Upper lobe of left lung (tissue), 6 donors: ENCODE data around the gene DLK2. TPM values are rescaled to one million over a fixed set of nuclear protein-coding genes. Genes with fewer than 3 reads are reported as not detected.

Source experiments
- ATAC-seq, 2 donors: fragments of 200-7000 bp; cut with Tn5 transposase; one replicate each; pipeline ENCODE4 v1.9.1; 2022; ENCODE audit warnings: mild to moderate bottlenecking in 2 of 2, moderate library complexity in 2 of 2; ENCODE audit not compliant: low FRiP score in 2 of 2
- DNase-seq, 2 donors: peaks; one replicate each; pipeline ENCODE4 v3.0.0-alpha.2; 2019 to 2020
- H3K27ac ChIP-seq, 4 donors: fragments of 200-600 bp; sonication (generic); one replicate each; pipeline ENCODE4 v1.5.1; 2016 to 2019
- H3K27me3 ChIP-seq, 4 donors: fragments of 200-600 bp; sonication (generic); one replicate each; pipeline ENCODE4 v1.5.1; 2017 to 2019
- H3K36me3 ChIP-seq, 4 donors: fragments of 200-600 bp; sonication (generic); one replicate each; pipeline ENCODE4 v1.5.1; 2016 to 2019
- H3K4me1 ChIP-seq, 4 donors: fragments of 200-600 bp; sonication (generic); one replicate each; pipeline ENCODE4 v1.5.1; 2018 to 2019
- H3K4me3 ChIP-seq, 4 donors: fragments of 200-600 bp; sonication (generic); one replicate each; pipeline ENCODE4 v1.5.1; 2017 to 2019; ENCODE audit warnings: mild to moderate bottlenecking in 2 of 4, moderate library complexity in 1 of 4
- H3K9me3 ChIP-seq, 4 donors: fragments of 200-600 bp; sonication (generic); one replicate each; pipeline ENCODE4 v1.5.1; 2018 to 2019
- EP300 ChIP-seq, 4 donors: sonication (generic); formaldehyde crosslinking; IDR thresholded peaks; one replicate each; pipeline ENCODE4 v1.5.1; 2017; ENCODE audit warnings: antibody characterized with exemption in 4 of 4, control low read depth in 2 of 4
- POLR2A ChIP-seq, 4 donors: fragments of 450-650 bp; IDR thresholded peaks; one replicate each; pipeline ENCODE4 v1.5.1; 2016 to 2017; ENCODE audit warnings: antibody characterized with exemption in 4 of 4, mild to moderate bottlenecking in 2 of 4
- POLR2AphosphoS5 ChIP-seq, 2 donors: sonication (generic); formaldehyde crosslinking; IDR thresholded peaks; one replicate each; pipeline ENCODE4 v1.5.1; 2017; ENCODE audit warnings: antibody characterized with exemption in 2 of 2
- WGBS, 2 donors: methylation state at CpG; one replicate each; pipeline ENCODE4 v1.1.5; 2017 to 2018; 5-methylcytosine and 5-hydroxymethylcytosine counted together
- total RNA-seq, 6 donors: library from RNA; depleted of rRNA in 4 of 6; stranded (reverse); fragments of >200 nt in 4 of 6; gene quantifications; one replicate each; pipeline versions ENCODE4 v1.1.0 to v1.2.1, GENCODE V29; 2016 to 2021
- TF ChIP-seq, protein P1 (sequence below), 6 experiments: fragments of 450-650 bp in 4 of 6; fragments of 200-600 bp in 2 of 6; sonication (generic) in 2 of 6; IDR thresholded peaks; one replicate each; pipeline ENCODE4 v1.5.1; 2016 to 2019; ENCODE audit warnings: antibody characterized with exemption in 6 of 6
- donor health status: DM: no; HTN: no; CAD: no; lungs with moderate emphysema.
- donor health status: DM: no; HTN: yes; CAD: no; lungs with severe emphysema.

DLK2 gene
- total RNA-seq, 6 donors from 2014 or later = 0.34 to 2.4 (median 1.2) TPM; not detected in 2

DNA sequence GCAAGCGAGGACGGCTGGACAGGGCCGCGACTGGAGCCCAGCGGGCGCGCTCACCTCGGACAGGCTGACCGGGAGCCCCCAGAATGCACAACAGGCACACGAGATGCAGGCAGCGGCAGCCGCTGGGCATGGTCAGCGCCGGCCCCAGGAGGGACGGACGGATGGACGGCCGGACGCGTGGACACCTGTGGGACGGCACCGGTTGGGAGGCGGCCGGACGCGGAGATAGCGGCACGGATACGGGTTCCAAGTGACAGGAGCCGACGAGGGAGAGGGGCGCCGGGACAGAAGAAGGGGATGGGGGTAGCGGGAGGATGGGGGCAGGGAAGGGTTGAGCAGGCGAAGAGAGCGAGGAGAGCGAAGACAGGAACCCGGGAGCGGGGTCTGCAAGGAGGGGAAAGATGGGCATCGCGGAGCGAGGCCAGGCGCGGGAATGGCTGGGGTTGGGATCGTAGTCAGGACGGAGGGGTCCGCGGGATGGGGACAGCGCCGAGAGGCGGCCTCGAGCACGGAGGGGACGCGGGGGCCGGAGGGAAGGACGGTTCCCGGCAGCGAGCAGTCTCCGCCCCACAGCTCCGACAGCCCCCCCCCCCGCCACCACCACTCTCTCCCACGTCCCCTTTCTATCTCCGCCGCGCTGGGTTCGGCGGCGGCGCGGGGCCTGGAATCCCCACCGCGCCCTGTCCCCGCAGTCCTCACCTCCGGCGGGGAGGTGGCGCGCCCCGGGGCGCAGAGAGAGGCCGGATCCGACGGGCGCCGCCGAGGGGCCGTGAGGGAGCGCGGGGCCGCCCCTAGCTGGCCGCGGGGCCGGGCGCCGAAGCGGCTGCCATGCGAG lies 435 bp downstream of the DLK2 start:
- TF ChIP-seq, protein P1, sequence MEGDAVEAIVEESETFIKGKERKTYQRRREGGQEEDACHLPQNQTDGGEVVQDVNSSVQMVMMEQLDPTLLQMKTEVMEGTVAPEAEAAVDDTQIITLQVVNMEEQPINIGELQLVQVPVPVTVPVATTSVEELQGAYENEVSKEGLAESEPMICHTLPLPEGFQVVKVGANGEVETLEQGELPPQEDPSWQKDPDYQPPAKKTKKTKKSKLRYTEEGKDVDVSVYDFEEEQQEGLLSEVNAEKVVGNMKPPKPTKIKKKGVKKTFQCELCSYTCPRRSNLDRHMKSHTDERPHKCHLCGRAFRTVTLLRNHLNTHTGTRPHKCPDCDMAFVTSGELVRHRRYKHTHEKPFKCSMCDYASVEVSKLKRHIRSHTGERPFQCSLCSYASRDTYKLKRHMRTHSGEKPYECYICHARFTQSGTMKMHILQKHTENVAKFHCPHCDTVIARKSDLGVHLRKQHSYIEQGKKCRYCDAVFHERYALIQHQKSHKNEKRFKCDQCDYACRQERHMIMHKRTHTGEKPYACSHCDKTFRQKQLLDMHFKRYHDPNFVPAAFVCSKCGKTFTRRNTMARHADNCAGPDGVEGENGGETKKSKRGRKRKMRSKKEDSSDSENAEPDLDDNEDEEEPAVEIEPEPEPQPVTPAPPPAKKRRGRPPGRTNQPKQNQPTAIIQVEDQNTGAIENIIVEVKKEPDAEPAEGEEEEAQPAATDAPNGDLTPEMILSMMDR (IDR thresholded peaks at IDR 0.05) = peak in 2 of 6 experiments; percentile 5 to 22
- TF ChIP-seq POLR2A (IDR thresholded peaks at IDR 0.05) = no peak
- ATAC-seq = peak; percentile 31 to 96
- Histone ChIP-seq H3K27ac (peak overlapping the region in 1 of 4 donors; percentile 57), H3K36me3 (peaks cover 6 to 28% (median 25%) of the 10 kb centered on the region in 4 donors), H3K9me3 (no peaks in the 10 kb centered on the region), H3K4me3 (peak overlapping the region; percentile 22 to 62 (median 60)), H3K4me1 (peaks cover 16 to 24% (median 19%) of the 10 kb centered on the region in 4 donors), H3K27me3 (peaks cover 0 to 21% (median 7%) of the 10 kb centered on the region in 4 donors)
- peak; percentile 86 to 98 for DNase-seq
- 3 to 4% methylated on average over 33 to 40 of the region's 97 CpGs for WGBS, 2 donors

DNA sequence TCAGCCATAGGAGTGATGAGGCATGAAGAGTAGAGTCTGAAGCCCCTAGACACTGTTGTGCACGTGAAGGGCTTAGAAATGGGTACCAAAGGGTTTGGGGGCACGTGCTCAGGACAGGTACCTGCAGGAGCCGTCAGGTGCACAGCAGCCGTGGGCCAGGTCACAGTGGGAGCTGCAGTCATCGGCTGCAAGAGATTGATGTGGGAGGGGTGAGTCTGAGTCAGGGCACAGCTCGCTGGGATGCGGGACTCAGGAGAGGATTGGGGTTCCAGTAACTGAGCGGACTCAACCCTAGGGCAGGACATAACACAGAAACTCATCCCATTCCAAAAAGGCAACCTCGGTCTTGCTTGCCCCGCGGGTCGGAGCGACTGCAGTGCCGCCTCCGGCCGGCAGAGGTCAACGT lies 1.1 kb downstream of the DLK2 start:
- H3K9me3 ChIP-seq = no peaks in the 10 kb centered on the region
- H3K27ac ChIP-seq = no peak overlapping the region
- H3K4me1 ChIP-seq = peaks cover 16 to 24% (median 19%) of the 10 kb centered on the region in 4 donors
- peak in 1 of 2 donors; percentile 89 for ATAC-seq
- no peak for DNase-seq
- H3K27me3 ChIP-seq = peaks cover 0 to 21% (median 7%) of the 10 kb centered on the region in 4 donors
- H3K4me3 ChIP-seq = peak overlapping the region in 3 of 4 donors; percentile 59 to 62 (median 60)
- no peak for TF ChIP-seq EP300 (IDR thresholded peaks at IDR 0.05)
- TF ChIP-seq, protein P1 (IDR thresholded peaks at IDR 0.05) = peak; percentile 95 to 98 (median 97)
- H3K36me3 ChIP-seq = peaks cover 13 to 34% (median 31%) of the 10 kb centered on the region in 4 donors
- WGBS, 2 donors = 38 to 52% methylated on average over 5 to 9 of the region's 17 CpGs

DNA sequence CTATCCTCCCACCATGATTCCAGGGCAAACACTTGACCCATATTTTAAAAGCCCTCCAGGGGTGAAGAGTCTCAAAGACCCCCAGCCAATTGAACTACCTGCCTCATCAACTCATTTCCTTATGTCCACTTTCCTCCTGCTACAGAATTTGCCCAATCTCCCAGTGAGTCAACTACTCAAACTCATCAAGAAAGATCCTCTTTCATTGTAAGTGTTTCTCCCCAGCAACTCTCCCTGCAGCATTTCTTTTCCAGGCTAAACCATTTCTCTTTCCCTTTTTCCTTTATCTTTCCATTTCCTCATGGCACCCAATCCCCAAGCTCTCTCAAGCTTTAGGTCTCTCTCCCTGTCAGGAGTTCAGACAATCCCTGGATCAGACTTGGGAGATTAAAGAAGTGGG lies 1.5 kb downstream of the DLK2 start:
- Histone ChIP-seq H3K4me1 (peaks cover 16 to 24% (median 19%) of the 10 kb centered on the region in 4 donors), H3K9me3 (no peaks in the 10 kb centered on the region), H3K27me3 (peaks cover 0 to 21% (median 7%) of the 10 kb centered on the region in 4 donors), H3K27ac (no peak overlapping the region), H3K4me3 (no peak overlapping the region), H3K36me3 (peaks cover 14 to 39% (median 36%) of the 10 kb centered on the region in 4 donors)
- ATAC-seq (no peak), DNase-seq (no peak)
- TF ChIP-seq POLR2AphosphoS5 (IDR thresholded peaks at IDR 0.05) = no peak
- no peak for TF ChIP-seq POLR2A (IDR thresholded peaks at IDR 0.05)

DNA sequence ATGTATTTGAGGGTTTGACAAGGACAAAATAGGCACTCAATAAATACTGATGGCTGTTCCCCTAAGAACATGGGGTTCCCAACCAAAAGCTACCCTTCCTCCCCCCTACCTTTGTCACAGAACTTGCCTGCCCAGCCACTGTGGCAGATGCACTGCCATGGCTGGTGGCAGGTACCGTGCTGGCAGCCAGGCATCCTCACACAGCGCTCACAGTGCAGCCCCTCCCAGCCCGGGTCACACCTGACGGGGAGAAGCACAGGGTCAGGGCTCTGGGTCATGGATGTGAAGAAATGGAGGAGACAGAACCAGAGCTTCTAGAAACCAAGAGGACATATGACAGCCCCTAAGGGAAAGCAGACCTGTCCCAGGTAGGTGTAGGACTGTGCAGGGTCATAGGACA lies 2.5 kb downstream of the DLK2 start:
- Histone ChIP-seq H3K4me3 (no peak overlapping the region), H3K9me3 (no peaks in the 10 kb centered on the region), H3K4me1 (peaks cover 16 to 24% (median 19%) of the 10 kb centered on the region in 4 donors), H3K27me3 (peaks cover 0 to 21% (median 7%) of the 10 kb centered on the region in 4 donors), H3K27ac (no peak overlapping the region), H3K36me3 (peaks cover 14 to 48% (median 43%) of the 10 kb centered on the region in 4 donors)
- ATAC-seq = no peak
- WGBS, 2 donors = 96 to 98% methylated on average over 4 of the region's 4 CpGs
- no peak for DNase-seq
- no peak for TF ChIP-seq POLR2A (IDR thresholded peaks at IDR 0.05)
- TF ChIP-seq EP300 (IDR thresholded peaks at IDR 0.05) = no peak

DNA sequence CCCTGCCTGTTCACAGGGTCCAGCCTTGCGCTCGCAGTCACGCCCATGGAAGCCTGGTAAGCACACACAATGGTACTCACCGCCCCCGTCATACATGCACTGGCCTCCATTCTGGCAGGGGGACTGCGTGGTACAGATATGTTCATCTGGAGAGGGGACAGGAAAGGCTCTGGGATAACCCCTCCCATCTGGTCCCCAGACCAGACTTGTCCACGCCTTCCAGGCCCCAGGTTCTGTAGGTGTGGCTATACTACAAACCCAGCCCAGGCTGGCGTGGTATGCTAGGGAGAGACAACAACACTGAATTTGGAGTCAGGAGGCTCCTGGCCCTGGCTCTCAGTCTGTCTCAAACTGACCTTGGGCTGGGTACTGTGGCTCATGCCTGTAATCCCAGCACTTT lies 3.4 kb downstream of the DLK2 start:
- H3K9me3 ChIP-seq = no peaks in the 10 kb centered on the region
- H3K4me1 ChIP-seq = peaks cover 16 to 24% (median 19%) of the 10 kb centered on the region in 4 donors
- peaks cover 0 to 19% (median 7%) of the 10 kb centered on the region in 4 donors for H3K27me3 ChIP-seq
- DNase-seq (no peak), ATAC-seq (no peak)
- peaks cover 20 to 58% (median 51%) of the 10 kb centered on the region in 4 donors for H3K36me3 ChIP-seq
- 98 to 100% methylated on average over 5 to 8 of the region's 8 CpGs for WGBS, 2 donors
- no peak overlapping the region for H3K27ac ChIP-seq
- no peak overlapping the region for H3K4me3 ChIP-seq
- TF ChIP-seq, protein P1 (IDR thresholded peaks at IDR 0.05) = no peak
- TF ChIP-seq EP300 (IDR thresholded peaks at IDR 0.05) = no peak
